H9 (cell line): ENCODE data around the gene ZNF555. TPM values are rescaled to one million over a fixed set of nuclear protein-coding genes. Genes with fewer than 3 reads are reported as not detected.

Experiments
- DNase-seq: peaks from one replicate; pipeline ENCODE4 v3.0.0-alpha.2; 2017
- H2AFZ ChIP-seq: one replicate; pipeline ENCODE4 v1.6.1; 2013; ENCODE audit warnings: mild to moderate bottlenecking, low read length, control low read depth, moderate library complexity
- H2AK5ac ChIP-seq: 2 replicates; pipeline ENCODE4 v1.6.1; 2013; ENCODE audit warnings: low read length, control low read depth, mixed read lengths; ENCODE audit not compliant: insufficient read length
- H2BK120ac ChIP-seq: one replicate; pipeline ENCODE4 v1.6.1; 2013; ENCODE audit warnings: low read depth, mild to moderate bottlenecking, low read length, control low read depth, inconsistent platforms; ENCODE audit not compliant: poor library complexity, severe bottlenecking
- H2BK12ac ChIP-seq: 2 replicates; pipeline ENCODE4 v1.6.1; 2013; ENCODE audit warnings: low read length, control low read depth, mixed read lengths, low read depth; ENCODE audit not compliant: insufficient read length
- H2BK15ac ChIP-seq: 2 replicates; pipeline ENCODE4 v1.6.1; 2013; ENCODE audit warnings: low read depth, low read length, control low read depth
- H2BK20ac ChIP-seq: one replicate; pipeline ENCODE4 v1.6.1; 2013; ENCODE audit warnings: low read depth, mild to moderate bottlenecking, low read length, control low read depth, inconsistent platforms; ENCODE audit not compliant: poor library complexity, severe bottlenecking
- H2BK5ac ChIP-seq: 2 replicates; pipeline ENCODE4 v1.6.1; 2013; ENCODE audit warnings: low read length, control low read depth, mixed read lengths; ENCODE audit not compliant: insufficient read length
- H3K14ac ChIP-seq: 2 replicates; pipeline ENCODE4 v1.6.1; 2013; ENCODE audit warnings: low read length, control low read depth; ENCODE audit not compliant: insufficient read depth
- H3K18ac ChIP-seq: 2 replicates; pipeline ENCODE4 v1.6.1; 2013; ENCODE audit warnings: low read depth, mild to moderate bottlenecking, mixed read lengths, low read length, control low read depth; ENCODE audit not compliant: insufficient read length
- H3K23ac ChIP-seq: 2 replicates; pipeline ENCODE4 v1.6.1; 2013; ENCODE audit warnings: low read length, control low read depth, mixed read lengths, low read depth; ENCODE audit not compliant: insufficient read length
- H3K23me2 ChIP-seq: 2 replicates; pipeline ENCODE4 v1.6.1; 2013; ENCODE audit warnings: low read depth, mild to moderate bottlenecking, mixed read lengths, low read length, control low read depth; ENCODE audit not compliant: insufficient read length, poor library complexity, severe bottlenecking
- H3K27ac ChIP-seq: 2 replicates; pipeline ENCODE4 v1.5.1; 2013; ENCODE audit warnings: low read length, control low read depth, mixed read lengths, low read depth; ENCODE audit not compliant: insufficient read length
- H3K27me3 ChIP-seq: 2 replicates; pipeline ENCODE4 v1.6.1; 2013; ENCODE audit warnings: low read length, control low read depth, inconsistent platforms; ENCODE audit not compliant: insufficient read depth
- H3K4ac ChIP-seq: 2 replicates; pipeline ENCODE4 v1.6.1; 2013; ENCODE audit warnings: low read depth, mild to moderate bottlenecking, control low read depth, inconsistent platforms, low read length, moderate library complexity
- H3K4me1 ChIP-seq: 2 replicates; pipeline ENCODE4 v1.6.1; 2013; ENCODE audit warnings: low read length, control low read depth, inconsistent platforms; ENCODE audit not compliant: insufficient read depth
- H3K4me2 ChIP-seq: 2 replicates; pipeline ENCODE4 v1.6.1; 2013; ENCODE audit warnings: low read length, control low read depth, mixed read lengths; ENCODE audit not compliant: insufficient read length, insufficient read depth
- H3K56ac ChIP-seq: 2 replicates; pipeline ENCODE4 v1.6.1; 2013; ENCODE audit warnings: low read depth, mild to moderate bottlenecking, mixed read lengths, low read length, control low read depth; ENCODE audit not compliant: insufficient read length
- H3K79me1 ChIP-seq: 2 replicates; pipeline ENCODE4 v1.6.1; 2013; ENCODE audit warnings: low read depth, mild to moderate bottlenecking, moderate library complexity, low read length, control low read depth, inconsistent platforms; ENCODE audit not compliant: insufficient read depth, poor library complexity, severe bottlenecking
- H3K79me2 ChIP-seq: 2 replicates; pipeline ENCODE4 v1.6.1; 2013; ENCODE audit warnings: low read length, control low read depth, inconsistent platforms; ENCODE audit not compliant: insufficient read depth
- H3K9ac ChIP-seq: 2 replicates; pipeline ENCODE4 v1.6.1; 2013; ENCODE audit warnings: low read length, control low read depth, mixed read lengths; ENCODE audit not compliant: insufficient read length; ENCODE audit errors: extremely low read depth
- H3K9me3 ChIP-seq: one replicate; pipeline ENCODE4 v1.6.1; 2013; ENCODE audit warnings: low read depth, low read length, inconsistent platforms; ENCODE audit not compliant: control insufficient read depth
- H3T11ph ChIP-seq: one replicate; pipeline ENCODE4 v1.6.1; 2013; ENCODE audit warnings: mild to moderate bottlenecking, low read length, control low read depth, inconsistent platforms
- H4K20me1 ChIP-seq: one replicate; pipeline ENCODE4 v1.6.1; 2013; ENCODE audit not compliant: control insufficient read depth, insufficient read length, insufficient read depth
- H4K5ac ChIP-seq: 2 replicates; pipeline ENCODE4 v1.6.1; 2013; ENCODE audit warnings: low read depth, mild to moderate bottlenecking, mixed read lengths, low read length, control low read depth; ENCODE audit not compliant: insufficient read length
- H4K8ac ChIP-seq: replicated peaks from 2 replicates; pipeline ENCODE4 v1.6.1; 2013; ENCODE audit warnings: low read length, control low read depth, mixed read lengths, low read depth; ENCODE audit not compliant: insufficient read length
- H4K91ac ChIP-seq: 2 replicates; pipeline ENCODE4 v1.6.1; 2013; ENCODE audit warnings: low read depth, mild to moderate bottlenecking, moderate library complexity, mixed read lengths, low read length, control low read depth; ENCODE audit not compliant: insufficient read length
- H3K27ac Mint-ChIP-seq, 3 experiments: 2 replicates in 2 of 3; 3 replicates in 1 of 3; pipeline ENCODE4 v1.8.0; 2020 to 2021; ENCODE audit warnings: mixed read lengths in 3 of 3, mild to moderate bottlenecking in 1 of 3, moderate library complexity in 1 of 3
- H3K27me3 Mint-ChIP-seq: 2 replicates; pipeline ENCODE4 v1.8.0; 2021; ENCODE audit warnings: low read depth, mild to moderate bottlenecking, moderate library complexity, mixed read lengths
- H3K36me3 Mint-ChIP-seq, 3 experiments: 2 replicates in 2 of 3; 3 replicates in 1 of 3; pipeline ENCODE4 v1.8.0; 2020 to 2021; ENCODE audit warnings: low read depth in 3 of 3, mixed read lengths in 3 of 3; ENCODE audit not compliant: insufficient read depth in 1 of 3
- H3K4me1 Mint-ChIP-seq, 2 experiments: 2 replicates each; pipeline ENCODE4 v1.8.0; 2020; ENCODE audit warnings: mixed read lengths in 2 of 2
- H3K4me3 Mint-ChIP-seq, 2 experiments: 2 replicates in 1 of 2; 3 replicates in 1 of 2; pipeline ENCODE4 v1.8.0; 2020 to 2021; ENCODE audit warnings: mild to moderate bottlenecking in 2 of 2, mixed read lengths in 2 of 2, moderate library complexity in 1 of 2
- H3K9me3 Mint-ChIP-seq, 2 experiments: 2 replicates in 1 of 2; 3 replicates in 1 of 2; pipeline ENCODE4 v1.8.0; 2020; ENCODE audit warnings: mild to moderate bottlenecking in 2 of 2, mixed read lengths in 2 of 2, moderate library complexity in 1 of 2
- WGBS: extraction: QIAGEN DNeasy Blood & Tissue Kit; methylation state at CpG from one replicate; pipeline ENCODE4 v1.1.7; 2013; ENCODE audit warnings: missing lambda C conversion rate, low lambda C conversion rate, mixed read lengths; ENCODE audit not compliant: insufficient read length; ENCODE audit errors: extremely low coverage; 5-methylcytosine and 5-hydroxymethylcytosine counted together
- total RNA-seq: library from RNA; stranded (reverse); gene quantifications from 2 replicates; pipeline ENCODE4 v1.2.1, GENCODE V29; 2021
- TF ChIP-seq, protein P1 (sequence below): fragments of 200-600 bp; sonication (generic); conservative IDR thresholded peaks from 3 replicates; pipeline ENCODE4 v1.8.0; 2021; ENCODE audit warnings: antibody characterized with exemption, mild to moderate bottlenecking

Gene ZNF555
- total RNA-seq, 1 experiment from 2014 or later = 7.8 TPM

GRCh38 chr19:2804156-2805004, 36.9 kb upstream of the ZNF555 start:
- peaks cover 24 to 75% (median 75%) of the 10 kb centered on the region in 3 experiments for H3K36me3 Mint-ChIP-seq

More at GRCh38 chr19:2804156-2805004, 36.9 kb upstream of the ZNF555 start:
- H3T11ph ChIP-seq = no peak overlapping the region
- Mint-ChIP-seq H3K4me1 (no peaks in the 10 kb centered on the region), H3K27ac (peak overlapping the region in 1 of 3 experiments; percentile 44; a peak in 1 of 7 replicates), H3K27me3 (no peaks in the 10 kb centered on the region; the same call in 1 of the 2 replicates), H3K9me3 (no peaks in the 10 kb centered on the region), H3K4me3 (no peak overlapping the region; a peak in 1 of 5 replicates)
- no peaks in the 10 kb centered on the region for H3K4me1 ChIP-seq
- no peak overlapping the region for H3K4me2 ChIP-seq
- H3K18ac ChIP-seq = no peak overlapping the region
- H2BK5ac ChIP-seq = no peak overlapping the region
- no peak overlapping the region for H4K5ac ChIP-seq
- no peak overlapping the region for H2AK5ac ChIP-seq
- WGBS = no CpG with 5 or more reads among the region's 27 CpGs
- H4K8ac ChIP-seq = no peak overlapping the region
- H3K79me2 ChIP-seq = no peaks in the 10 kb centered on the region
- no peaks in the 10 kb centered on the region for H3K9me3 ChIP-seq
- H3K27me3 ChIP-seq = no peaks in the 10 kb centered on the region
- H4K91ac ChIP-seq = no peak overlapping the region
- DNase-seq = no peak
- H4K20me1 ChIP-seq = no peaks in the 10 kb centered on the region
- H3K27ac ChIP-seq = no peak overlapping the region
- no peak overlapping the region for H3K56ac ChIP-seq
- H2AFZ ChIP-seq = no peak overlapping the region
- H2BK120ac ChIP-seq = no peak overlapping the region
- H3K14ac ChIP-seq = no peak overlapping the region
- no peak overlapping the region for H3K4ac ChIP-seq
- no peak overlapping the region for H2BK12ac ChIP-seq
- no peak overlapping the region for H2BK15ac ChIP-seq
- H3K23ac ChIP-seq = no peak overlapping the region
- no peaks in the 10 kb centered on the region for H3K23me2 ChIP-seq
- peaks cover 4% of the 10 kb centered on the region for H3K79me1 ChIP-seq
- H2BK20ac ChIP-seq = no peak overlapping the region
- TF ChIP-seq, protein P1, sequence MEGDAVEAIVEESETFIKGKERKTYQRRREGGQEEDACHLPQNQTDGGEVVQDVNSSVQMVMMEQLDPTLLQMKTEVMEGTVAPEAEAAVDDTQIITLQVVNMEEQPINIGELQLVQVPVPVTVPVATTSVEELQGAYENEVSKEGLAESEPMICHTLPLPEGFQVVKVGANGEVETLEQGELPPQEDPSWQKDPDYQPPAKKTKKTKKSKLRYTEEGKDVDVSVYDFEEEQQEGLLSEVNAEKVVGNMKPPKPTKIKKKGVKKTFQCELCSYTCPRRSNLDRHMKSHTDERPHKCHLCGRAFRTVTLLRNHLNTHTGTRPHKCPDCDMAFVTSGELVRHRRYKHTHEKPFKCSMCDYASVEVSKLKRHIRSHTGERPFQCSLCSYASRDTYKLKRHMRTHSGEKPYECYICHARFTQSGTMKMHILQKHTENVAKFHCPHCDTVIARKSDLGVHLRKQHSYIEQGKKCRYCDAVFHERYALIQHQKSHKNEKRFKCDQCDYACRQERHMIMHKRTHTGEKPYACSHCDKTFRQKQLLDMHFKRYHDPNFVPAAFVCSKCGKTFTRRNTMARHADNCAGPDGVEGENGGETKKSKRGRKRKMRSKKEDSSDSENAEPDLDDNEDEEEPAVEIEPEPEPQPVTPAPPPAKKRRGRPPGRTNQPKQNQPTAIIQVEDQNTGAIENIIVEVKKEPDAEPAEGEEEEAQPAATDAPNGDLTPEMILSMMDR = no peak
- H3K9ac ChIP-seq = no peak overlapping the region
